ENCODE results near the gene GTPBP6. TPM values are rescaled to one million over a fixed set of nuclear protein-coding genes. Genes with fewer than 3 reads are reported as not detected.

The GTPBP6 gene
- total and polyA plus RNA-seq, 2 experiments from 2014 or later, result 41.4 to 66.8 TPM

DNA sequence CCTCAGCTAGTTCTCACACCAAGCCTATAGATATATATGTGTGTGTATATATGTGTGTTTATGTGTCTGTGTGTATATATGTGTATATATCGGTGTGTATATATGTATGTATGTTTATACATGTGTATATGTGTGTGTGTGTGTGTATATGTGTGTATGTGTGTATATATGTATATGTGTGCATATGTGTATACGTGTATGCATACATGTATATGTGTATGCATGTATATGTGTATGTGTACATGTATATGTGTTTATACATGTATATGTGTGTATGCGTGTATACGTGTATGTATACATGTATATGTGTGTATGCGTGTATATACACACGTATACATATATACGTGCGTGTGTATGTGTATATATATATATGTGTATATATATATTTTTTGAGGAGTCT, 18.3 kb downstream of the GTPBP6 start:
- peaks cover 51% of the 10 kb centered on the region for H3F3A ChIP-seq (replicated peaks; ENCODE audit: low read depth)
- ATAC-seq (no peak), DNase-seq (ENCODE audit: low spot score) (no peak)
- H3K36me3 Mint-ChIP-seq (ENCODE audit: low read depth), result peaks cover 78% of the 10 kb centered on the region
- peaks cover 52% of the 10 kb centered on the region for H3K36me3 ChIP-seq (ENCODE audit: insufficient read depth)
- TF ChIP-seq EZH2phosphoT487 (IDR thresholded peaks at IDR 0.05; ENCODE audit: unreplicated experiment) (no peak), EZH2 (IDR thresholded peaks at IDR 0.05; ENCODE audit: low read depth, unreplicated experiment) (no peak), JUNB (IDR thresholded peaks at IDR 0.05; ENCODE audit: unreplicated experiment) (no peak), CREB1 (CRISPR knock-in tag; IDR thresholded peaks at IDR 0.05; ENCODE audit: low read depth) (no peak), POLR2AphosphoS5 (IDR thresholded peaks at IDR 0.05; ENCODE audit: low read depth) (no peak)
- TF ChIP-seq, protein P1, sequence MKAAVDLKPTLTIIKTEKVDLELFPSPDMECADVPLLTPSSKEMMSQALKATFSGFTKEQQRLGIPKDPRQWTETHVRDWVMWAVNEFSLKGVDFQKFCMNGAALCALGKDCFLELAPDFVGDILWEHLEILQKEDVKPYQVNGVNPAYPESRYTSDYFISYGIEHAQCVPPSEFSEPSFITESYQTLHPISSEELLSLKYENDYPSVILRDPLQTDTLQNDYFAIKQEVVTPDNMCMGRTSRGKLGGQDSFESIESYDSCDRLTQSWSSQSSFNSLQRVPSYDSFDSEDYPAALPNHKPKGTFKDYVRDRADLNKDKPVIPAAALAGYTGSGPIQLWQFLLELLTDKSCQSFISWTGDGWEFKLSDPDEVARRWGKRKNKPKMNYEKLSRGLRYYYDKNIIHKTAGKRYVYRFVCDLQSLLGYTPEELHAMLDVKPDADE (IDR thresholded peaks at IDR 0.05), result no peak
- H3K27me3 ChIP-seq (ENCODE audit: insufficient read depth), result no peaks in the 10 kb centered on the region
- H3K4me3 Mint-ChIP-seq, result no peak overlapping the region
- H3K4me2 ChIP-seq, result no peak overlapping the region
- H3K4me1 ChIP-seq (ENCODE audit: insufficient read depth), result no peaks in the 10 kb centered on the region
- no peaks in the 10 kb centered on the region for H3K9me2 ChIP-seq (ENCODE audit: insufficient read depth)
- no peak overlapping the region for H3K27ac ChIP-seq (ENCODE audit: low read depth)
- no peaks in the 10 kb centered on the region for H3K79me2 ChIP-seq (replicated peaks; ENCODE audit: insufficient read depth)
- H2AFZ ChIP-seq, result no peak overlapping the region
- no peaks in the 10 kb centered on the region for H3K4me1 Mint-ChIP-seq
- H3K27me3 Mint-ChIP-seq (ENCODE audit: insufficient read depth, low read depth, poor library complexity), result peaks cover 12% of the 10 kb centered on the region
- no peaks in the 10 kb centered on the region; the same call in 2 of the 3 replicates for H3K9me3 Mint-ChIP-seq
- peaks cover 19% of the 10 kb centered on the region for H4K20me1 ChIP-seq (replicated peaks; ENCODE audit: insufficient read depth)
- H3K27ac Mint-ChIP-seq, result no peak overlapping the region
- H3K4me3 ChIP-seq, result no peak overlapping the region

DNA sequence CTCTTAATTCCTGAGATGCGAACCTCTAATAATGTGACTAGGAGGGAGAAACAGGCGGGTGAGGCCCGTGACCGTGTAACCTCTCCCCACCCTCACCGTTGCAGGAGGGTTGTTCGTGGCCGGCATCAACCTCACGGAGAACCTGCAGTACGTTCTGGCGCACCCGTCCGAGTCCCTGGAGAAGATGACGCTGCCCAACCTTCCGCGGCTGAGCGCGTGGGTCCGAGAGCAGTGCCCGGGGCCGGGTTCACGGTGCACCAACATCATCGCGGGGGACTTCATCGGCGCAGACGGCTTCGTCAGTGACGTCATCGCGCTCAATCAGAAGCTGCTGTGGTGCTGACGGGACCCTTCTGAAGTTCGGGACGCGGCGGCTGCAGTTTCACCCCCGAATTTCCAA, 19.6 kb downstream of the GTPBP6 start:
- ATAC-seq (no peak), DNase-seq (ENCODE audit: low spot score) (no peak)
- Mint-ChIP-seq H3K36me3 (ENCODE audit: low read depth) (peaks cover 79% of the 10 kb centered on the region), H3K9me3 (no peaks in the 10 kb centered on the region; the same call in 2 of the 3 replicates), H3K4me1 (no peaks in the 10 kb centered on the region), H3K27ac (no peak overlapping the region), H3K27me3 (ENCODE audit: insufficient read depth, low read depth, poor library complexity) (peaks cover 9% of the 10 kb centered on the region), H3K4me3 (no peak overlapping the region)
- H2AFZ ChIP-seq, result no peak overlapping the region
- peaks cover 20% of the 10 kb centered on the region for H4K20me1 ChIP-seq (replicated peaks; ENCODE audit: insufficient read depth)
- H3K27ac ChIP-seq (ENCODE audit: low read depth), result no peak overlapping the region
- H3K4me2 ChIP-seq, result no peak overlapping the region
- peaks cover 64% of the 10 kb centered on the region for H3K36me3 ChIP-seq (ENCODE audit: insufficient read depth)
- H3F3A ChIP-seq (replicated peaks; ENCODE audit: low read depth), result peaks cover 40% of the 10 kb centered on the region
- no peaks in the 10 kb centered on the region for H3K27me3 ChIP-seq (ENCODE audit: insufficient read depth)
- H3K9me2 ChIP-seq (ENCODE audit: insufficient read depth), result no peaks in the 10 kb centered on the region
- no peaks in the 10 kb centered on the region for H3K4me1 ChIP-seq (ENCODE audit: insufficient read depth)
- H3K4me3 ChIP-seq, result no peak overlapping the region
- no peaks in the 10 kb centered on the region; the same call in 1 of the 2 replicates for H3K79me2 ChIP-seq (replicated peaks; ENCODE audit: insufficient read depth)
- TF ChIP-seq, protein P1 (IDR thresholded peaks at IDR 0.05), result no peak
- no peak for TF ChIP-seq CREB1 (CRISPR knock-in tag; IDR thresholded peaks at IDR 0.05; ENCODE audit: low read depth)
- TF ChIP-seq, protein P2, sequence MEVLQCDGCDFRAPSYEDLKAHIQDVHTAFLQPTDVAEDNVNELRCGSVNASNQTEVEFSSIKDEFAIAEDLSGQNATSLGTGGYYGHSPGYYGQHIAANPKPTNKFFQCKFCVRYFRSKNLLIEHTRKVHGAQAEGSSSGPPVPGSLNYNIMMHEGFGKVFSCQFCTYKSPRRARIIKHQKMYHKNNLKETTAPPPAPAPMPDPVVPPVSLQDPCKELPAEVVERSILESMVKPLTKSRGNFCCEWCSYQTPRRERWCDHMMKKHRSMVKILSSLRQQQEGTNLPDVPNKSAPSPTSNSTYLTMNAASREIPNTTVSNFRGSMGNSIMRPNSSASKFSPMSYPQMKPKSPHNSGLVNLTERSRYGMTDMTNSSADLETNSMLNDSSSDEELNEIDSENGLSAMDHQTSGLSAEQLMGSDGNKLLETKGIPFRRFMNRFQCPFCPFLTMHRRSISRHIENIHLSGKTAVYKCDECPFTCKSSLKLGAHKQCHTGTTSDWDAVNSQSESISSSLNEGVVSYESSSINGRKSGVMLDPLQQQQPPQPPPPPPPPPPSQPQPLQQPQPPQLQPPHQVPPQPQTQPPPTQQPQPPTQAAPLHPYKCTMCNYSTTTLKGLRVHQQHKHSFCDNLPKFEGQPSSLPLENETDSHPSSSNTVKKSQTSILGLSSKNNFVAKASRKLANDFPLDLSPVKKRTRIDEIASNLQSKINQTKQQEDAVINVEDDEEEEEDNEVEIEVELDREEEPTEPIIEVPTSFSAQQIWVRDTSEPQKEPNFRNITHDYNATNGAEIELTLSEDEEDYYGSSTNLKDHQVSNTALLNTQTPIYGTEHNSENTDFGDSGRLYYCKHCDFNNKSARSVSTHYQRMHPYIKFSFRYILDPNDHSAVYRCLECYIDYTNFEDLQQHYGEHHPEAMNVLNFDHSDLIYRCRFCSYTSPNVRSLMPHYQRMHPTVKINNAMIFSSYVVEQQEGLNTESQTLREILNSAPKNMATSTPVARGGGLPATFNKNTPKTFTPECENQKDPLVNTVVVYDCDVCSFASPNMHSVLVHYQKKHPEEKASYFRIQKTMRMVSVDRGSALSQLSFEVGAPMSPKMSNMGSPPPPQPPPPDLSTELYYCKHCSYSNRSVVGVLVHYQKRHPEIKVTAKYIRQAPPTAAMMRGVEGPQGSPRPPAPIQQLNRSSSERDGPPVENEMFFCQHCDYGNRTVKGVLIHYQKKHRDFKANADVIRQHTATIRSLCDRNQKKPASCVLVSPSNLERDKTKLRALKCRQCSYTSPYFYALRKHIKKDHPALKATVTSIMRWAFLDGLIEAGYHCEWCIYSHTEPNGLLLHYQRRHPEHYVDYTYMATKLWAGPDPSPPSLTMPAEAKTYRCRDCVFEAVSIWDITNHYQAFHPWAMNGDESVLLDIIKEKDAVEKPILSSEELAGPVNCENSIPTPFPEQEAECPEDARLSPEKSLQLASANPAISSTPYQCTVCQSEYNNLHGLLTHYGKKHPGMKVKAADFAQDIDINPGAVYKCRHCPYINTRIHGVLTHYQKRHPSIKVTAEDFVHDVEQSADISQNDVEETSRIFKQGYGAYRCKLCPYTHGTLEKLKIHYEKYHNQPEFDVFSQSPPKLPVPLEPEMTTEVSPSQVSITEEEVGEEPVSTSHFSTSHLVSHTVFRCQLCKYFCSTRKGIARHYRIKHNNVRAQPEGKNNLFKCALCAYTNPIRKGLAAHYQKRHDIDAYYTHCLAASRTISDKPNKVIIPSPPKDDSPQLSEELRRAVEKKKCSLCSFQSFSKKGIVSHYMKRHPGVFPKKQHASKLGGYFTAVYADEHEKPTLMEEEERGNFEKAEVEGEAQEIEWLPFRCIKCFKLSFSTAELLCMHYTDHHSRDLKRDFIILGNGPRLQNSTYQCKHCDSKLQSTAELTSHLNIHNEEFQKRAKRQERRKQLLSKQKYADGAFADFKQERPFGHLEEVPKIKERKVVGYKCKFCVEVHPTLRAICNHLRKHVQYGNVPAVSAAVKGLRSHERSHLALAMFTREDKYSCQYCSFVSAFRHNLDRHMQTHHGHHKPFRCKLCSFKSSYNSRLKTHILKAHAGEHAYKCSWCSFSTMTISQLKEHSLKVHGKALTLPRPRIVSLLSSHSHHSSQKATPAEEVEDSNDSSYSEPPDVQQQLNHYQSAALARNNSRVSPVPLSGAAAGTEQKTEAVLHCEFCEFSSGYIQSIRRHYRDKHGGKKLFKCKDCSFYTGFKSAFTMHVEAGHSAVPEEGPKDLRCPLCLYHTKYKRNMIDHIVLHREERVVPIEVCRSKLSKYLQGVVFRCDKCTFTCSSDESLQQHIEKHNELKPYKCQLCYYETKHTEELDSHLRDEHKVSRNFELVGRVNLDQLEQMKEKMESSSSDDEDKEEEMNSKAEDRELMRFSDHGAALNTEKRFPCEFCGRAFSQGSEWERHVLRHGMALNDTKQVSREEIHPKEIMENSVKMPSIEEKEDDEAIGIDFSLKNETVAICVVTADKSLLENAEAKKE (CRISPR knock-in tag; IDR thresholded peaks at IDR 0.05), result no peak
